ENCODE measurements around the gene DARS1.
A peak's percentile ranks its signal among the peaks of the same experiment; 100 is the strongest.
"Not testable (repeated sequence)": the region's sequence is repeated elsewhere in the genome, so short reads cannot be mapped to it uniquely, and the experiment has no call there.

Gene DARS1

DNA sequence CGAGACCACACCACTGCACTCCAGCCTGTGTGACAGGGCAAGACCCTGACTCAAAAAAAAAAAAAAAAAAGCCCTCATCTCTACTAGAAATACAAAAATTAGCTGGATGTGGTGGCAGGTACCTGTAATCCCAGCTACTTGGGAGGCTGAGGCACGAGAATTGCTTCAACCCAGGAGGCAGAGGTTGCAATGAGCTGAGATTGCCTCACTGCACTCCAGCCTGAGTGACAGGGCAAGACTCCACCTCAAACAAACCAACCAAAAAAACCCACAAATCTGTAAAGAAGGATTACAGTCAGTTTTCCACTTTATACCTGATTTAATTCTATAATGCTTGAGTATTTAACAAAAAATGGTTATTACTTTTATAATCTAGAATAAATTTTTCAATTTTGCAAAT, 9.7 kb downstream of the DARS1 start:
- DNase-seq, result no peak

- no peak for DNase-seq
Observed at GRCh38 chr2:135974036-135974435, 11.4 kb downstream of the DARS1 start.

GRCh38 chr2:135969655-135970387, 15.6 kb downstream of the DARS1 start:
- DNase-seq, result no peak

GRCh38 chr2:135965756-135966155, 19.7 kb downstream of the DARS1 start:
- no peak for DNase-seq

GRCh38 chr2:135964404-135964803, 21.0 kb downstream of the DARS1 start:
- DNase-seq, result peak in 1 of 2 experiments; percentile 14

- DNase-seq, result no peak
Observed at GRCh38 chr2:135963841-135964240, 21.6 kb downstream of the DARS1 start.

- DNase-seq, result peak; percentile 13 to 44
Observed at GRCh38 chr2:135962366-135963123, 22.9 kb downstream of the DARS1 start.

DNA sequence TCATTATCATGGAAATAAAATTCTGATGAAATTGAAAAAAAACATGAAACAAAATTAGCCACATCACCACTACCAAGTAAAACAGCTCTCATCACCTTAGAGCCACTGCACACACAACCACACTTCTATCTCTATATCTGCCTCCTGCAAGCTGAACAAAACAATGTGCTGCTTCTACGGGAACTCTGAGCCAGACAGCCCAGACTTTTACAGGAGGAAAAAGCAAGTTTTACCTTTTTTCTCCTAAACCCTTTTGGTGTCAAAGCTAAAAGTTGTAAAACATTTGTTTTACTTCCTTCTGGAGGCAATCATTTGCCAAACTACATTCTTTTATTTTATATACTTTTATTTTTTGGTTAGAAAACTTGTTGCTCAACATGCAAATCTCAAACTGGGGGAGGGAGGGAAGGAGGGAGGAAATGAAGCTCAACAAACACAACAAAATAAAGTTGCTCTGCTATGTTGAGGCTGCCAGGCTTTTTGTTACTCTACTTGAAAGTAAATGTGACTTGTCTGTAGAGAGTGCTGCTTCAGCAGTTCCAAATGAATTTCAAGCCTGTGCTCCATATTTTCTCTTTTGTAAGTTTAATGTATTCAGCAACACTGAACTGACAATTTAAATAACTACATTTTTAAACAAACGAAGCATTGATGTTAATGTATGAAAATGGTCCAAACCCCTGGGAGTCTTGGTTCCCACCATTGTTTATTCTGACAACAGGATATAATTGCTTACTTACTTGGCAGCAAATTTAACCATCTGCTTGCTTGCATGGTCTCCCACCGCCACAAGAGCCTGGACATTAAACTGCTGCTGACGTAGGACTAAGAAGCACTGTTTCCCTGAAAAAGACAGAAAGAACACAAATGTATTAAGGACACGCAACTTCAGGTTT, 24.5 kb downstream of the DARS1 start:
- DNase-seq, result peak; percentile 92 to 93

- DNase-seq, result no peak
Observed at GRCh38 chr2:135960150-135960549, 25.3 kb downstream of the DARS1 start.

GRCh38 chr2:135958927-135959326, 26.5 kb downstream of the DARS1 start:
- not testable (repeated sequence) for DNase-seq

DNA sequence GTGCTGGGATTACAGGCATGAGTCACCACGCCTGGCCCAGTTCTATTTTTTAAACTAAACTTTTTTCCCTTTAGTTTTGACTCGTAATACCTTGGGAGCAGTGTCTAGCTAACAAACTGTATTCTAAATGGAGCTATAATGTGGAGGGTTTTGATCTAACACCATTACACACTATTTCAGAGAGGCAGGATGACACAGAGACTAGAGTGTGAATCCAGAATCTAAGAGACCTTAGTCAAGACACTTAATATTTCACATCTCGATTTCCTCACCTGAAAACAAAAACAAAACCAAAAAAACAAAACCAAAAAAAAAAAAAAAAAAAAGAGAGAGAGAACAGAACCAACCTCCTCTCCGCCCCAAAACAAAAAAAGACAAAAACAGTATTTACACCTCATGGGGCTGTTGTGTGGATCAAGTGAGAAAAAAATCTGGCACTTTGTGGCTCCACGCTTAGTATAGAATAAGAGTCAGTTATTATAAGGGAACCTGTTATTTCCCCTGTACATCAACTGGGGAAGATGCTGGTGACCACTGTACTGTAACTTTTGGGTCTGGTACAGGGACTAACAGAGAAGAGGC, 31.3 kb downstream of the DARS1 start:
- no peak for DNase-seq

GRCh38 chr2:135952891-135953290, 32.5 kb downstream of the DARS1 start:
- DNase-seq, result peak; percentile 28 to 30

GRCh38 chr2:135951041-135951583, 34.3 kb downstream of the DARS1 start:
- no peak for DNase-seq

GRCh38 chr2:135949451-135950234, 35.8 kb downstream of the DARS1 start:
- DNase-seq, result no peak

DNA sequence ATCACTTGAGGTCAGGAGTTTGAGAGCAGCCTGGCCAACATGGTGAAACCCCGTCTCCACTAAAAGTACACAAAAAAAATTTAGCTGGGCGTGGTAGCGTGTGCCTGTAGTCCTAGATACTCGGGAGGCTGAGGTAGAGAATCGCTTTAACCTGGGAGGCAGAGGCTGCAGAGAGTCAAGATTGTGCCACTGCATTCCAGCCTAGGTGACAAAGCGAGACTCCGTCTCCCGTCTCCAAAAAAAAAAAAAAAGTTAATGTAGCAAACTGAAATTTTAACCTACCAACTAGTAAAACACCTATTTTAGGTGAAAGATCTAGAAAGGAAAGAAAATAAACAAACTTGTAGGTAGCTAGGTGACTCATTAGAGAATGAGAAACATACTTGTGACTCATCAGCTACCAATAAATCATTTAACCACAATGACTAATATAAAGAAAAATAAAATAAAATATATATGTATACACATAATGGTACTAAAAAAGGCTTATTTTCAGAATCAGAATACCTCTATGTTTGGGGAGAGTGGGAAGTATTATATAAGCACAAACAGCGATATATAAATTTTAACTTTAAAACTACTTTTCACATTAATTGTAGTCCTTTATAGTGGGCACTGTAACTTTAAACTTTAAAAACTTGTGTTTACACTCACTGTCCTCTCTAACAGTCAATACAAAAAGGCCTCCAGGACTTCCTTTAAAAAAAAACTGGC, 36.6 kb downstream of the DARS1 start:
- DNase-seq, result no peak

GRCh38 chr2:135948141-135948540, 37.3 kb downstream of the DARS1 start:
- no peak for DNase-seq

- DNase-seq, result no peak
Observed at GRCh38 chr2:135947483-135947882, 37.9 kb downstream of the DARS1 start.

GRCh38 chr2:135945526-135945925, 39.9 kb downstream of the DARS1 start:
- DNase-seq, result no peak

DNA sequence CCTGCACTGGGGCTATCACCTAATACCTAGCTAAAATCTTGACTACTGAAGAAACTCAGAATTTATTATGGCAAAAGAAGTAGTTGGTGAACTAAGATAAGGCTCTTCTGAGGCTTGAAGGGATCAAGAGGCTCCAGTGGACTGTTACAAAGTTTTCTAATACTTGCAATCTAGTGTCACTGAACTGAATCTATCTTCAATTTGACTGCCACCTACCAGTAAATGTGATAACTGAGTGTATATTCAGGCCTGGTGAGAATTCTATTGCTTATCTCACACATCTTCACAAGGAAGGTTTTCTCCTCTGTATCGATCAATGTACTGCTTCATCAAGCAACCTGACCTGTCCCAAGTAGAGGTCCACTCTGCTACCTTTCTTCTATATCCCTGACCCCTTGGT, 40.8 kb downstream of the DARS1 start:
- no peak for DNase-seq

DNA sequence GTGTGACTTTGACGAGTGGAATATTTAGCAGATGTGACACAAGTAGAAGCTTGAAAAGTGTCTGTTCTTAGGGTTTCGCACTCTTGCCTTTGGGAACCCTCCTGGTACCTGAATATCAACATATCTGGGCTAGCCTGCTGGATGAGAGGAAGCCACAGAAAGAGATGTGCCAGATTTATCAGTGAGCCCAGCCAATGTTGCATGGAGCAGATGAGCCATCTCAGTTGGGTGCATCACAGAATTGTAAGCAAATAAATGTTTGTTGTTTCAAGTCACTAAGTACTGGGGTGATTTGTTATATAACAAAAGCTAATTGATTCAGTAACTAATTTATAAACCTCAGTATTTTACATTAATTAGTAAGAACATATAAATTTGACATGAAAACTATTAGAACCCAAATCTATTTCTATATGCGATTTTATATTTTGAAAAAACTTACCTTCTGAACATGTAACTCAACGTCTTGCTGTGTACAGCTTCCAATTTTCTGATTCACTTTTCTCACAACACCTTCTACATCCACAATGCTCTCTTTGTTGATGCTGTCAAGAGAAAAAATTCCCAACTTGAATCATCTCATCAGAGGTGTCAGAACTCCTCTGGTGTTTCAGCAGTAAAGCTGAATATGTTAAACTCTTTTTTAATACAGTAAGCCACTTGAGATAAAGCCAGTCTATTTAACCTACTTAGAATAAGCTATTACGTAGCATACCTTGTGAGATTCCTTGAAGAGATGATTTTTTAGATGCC, 42.3 kb downstream of the DARS1 start:
- no peak for DNase-seq

Measured in NCI-H526 (cell line).